ENCODE measurements around the gene IQCK. TPM values are rescaled to one million over a fixed set of nuclear protein-coding genes. Genes with fewer than 3 reads are reported as not detected.

The IQCK gene
- total and polyA plus RNA-seq, 10 donors: 3.6 to 19.9 (median 7.4) TPM

DNA sequence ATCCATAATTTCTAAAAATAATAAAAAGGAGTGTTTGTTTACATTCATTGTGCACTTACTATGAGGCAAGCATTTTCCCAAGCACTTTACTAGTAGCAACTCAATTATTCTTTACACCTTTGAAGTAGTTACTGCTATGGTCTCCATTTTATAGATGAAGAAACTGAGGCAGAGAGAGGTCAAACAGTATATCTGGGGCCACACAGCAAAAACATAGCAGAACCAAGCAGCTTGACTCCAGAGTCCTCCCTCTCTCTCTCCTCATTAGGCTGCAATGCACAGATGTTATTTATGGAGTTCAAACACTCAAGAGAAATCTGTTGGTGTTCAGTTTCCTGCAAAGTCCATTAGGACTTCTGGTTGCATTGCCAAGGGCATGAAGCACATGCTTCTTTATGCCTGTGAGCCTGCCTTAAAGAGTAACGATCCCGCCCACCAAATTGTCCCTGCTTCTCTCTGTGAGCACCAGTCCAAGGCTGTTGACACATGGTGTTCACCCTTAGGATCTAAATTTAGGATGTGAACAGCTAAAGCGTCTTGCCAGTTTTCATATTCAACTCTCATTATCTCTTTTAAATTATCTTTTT lies 122.5 kb downstream of the IQCK start:
- no peak for DNase-seq
- Histone ChIP-seq H3K27me3 (replicated peaks in 1 of 7) (no peaks in the 10 kb centered on the region), H3K4me1 (no peaks in the 10 kb centered on the region), H3K9me3 (no peaks in the 10 kb centered on the region), H3K4me3 (no peak overlapping the region), H3K36me3 (no peaks in the 10 kb centered on the region), H3K27ac (no peak overlapping the region)
- TF ChIP-seq POLR2A (IDR thresholded peaks at IDR 0.05) (no peak), POLR2AphosphoS5 (IDR thresholded peaks at IDR 0.05) (no peak)
- TF ChIP-seq, protein P1, sequence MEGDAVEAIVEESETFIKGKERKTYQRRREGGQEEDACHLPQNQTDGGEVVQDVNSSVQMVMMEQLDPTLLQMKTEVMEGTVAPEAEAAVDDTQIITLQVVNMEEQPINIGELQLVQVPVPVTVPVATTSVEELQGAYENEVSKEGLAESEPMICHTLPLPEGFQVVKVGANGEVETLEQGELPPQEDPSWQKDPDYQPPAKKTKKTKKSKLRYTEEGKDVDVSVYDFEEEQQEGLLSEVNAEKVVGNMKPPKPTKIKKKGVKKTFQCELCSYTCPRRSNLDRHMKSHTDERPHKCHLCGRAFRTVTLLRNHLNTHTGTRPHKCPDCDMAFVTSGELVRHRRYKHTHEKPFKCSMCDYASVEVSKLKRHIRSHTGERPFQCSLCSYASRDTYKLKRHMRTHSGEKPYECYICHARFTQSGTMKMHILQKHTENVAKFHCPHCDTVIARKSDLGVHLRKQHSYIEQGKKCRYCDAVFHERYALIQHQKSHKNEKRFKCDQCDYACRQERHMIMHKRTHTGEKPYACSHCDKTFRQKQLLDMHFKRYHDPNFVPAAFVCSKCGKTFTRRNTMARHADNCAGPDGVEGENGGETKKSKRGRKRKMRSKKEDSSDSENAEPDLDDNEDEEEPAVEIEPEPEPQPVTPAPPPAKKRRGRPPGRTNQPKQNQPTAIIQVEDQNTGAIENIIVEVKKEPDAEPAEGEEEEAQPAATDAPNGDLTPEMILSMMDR (IDR thresholded peaks at IDR 0.05 in 8 of 11, conservative IDR thresholded peaks at IDR 0.05 in 3 of 11): no peak
- 46 to 65% (median 58%) methylated on average over 3 of the region's 3 CpGs for WGBS, 5 donors
- intact Hi-C loops (cut with DNase I; ENCODE audit: low total_unique reads): no loop called here

DNA sequence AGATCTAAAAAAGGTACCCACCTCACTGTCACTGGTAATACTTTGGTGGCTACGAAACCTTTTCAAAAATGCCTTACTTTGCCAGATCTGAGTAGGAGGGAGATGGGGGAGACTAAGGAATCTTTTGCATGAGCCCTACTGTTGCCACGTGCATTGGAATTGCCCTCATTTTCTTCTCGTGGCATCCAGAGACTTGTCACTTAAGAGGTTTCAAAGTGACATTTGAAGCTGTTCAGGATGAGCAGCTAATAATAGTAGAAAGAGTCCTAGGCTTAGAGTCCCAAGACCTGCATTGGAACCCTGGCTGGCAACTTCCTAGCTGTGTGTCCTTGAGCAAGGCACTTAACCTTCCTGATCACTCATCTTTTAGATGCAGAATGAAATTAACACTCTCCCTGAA lies 123.1 kb downstream of the IQCK start:
- no peaks in the 10 kb centered on the region for H3K27me3 ChIP-seq (replicated peaks in 1 of 7)
- H3K4me3 ChIP-seq: no peak overlapping the region
- no peak for DNase-seq
- no peaks in the 10 kb centered on the region for H3K4me1 ChIP-seq
- TF ChIP-seq, protein P1 (IDR thresholded peaks at IDR 0.05 in 8 of 11, conservative IDR thresholded peaks at IDR 0.05 in 3 of 11): no peak
- H3K27ac ChIP-seq: no peak overlapping the region
- WGBS, 5 donors: 64 to 73% (median 70%) methylated on average over 3 of the region's 3 CpGs
- no peaks in the 10 kb centered on the region for H3K36me3 ChIP-seq
- intact Hi-C loops (cut with DNase I; ENCODE audit: low total_unique reads): no loop called here
- no peaks in the 10 kb centered on the region for H3K9me3 ChIP-seq

DNA sequence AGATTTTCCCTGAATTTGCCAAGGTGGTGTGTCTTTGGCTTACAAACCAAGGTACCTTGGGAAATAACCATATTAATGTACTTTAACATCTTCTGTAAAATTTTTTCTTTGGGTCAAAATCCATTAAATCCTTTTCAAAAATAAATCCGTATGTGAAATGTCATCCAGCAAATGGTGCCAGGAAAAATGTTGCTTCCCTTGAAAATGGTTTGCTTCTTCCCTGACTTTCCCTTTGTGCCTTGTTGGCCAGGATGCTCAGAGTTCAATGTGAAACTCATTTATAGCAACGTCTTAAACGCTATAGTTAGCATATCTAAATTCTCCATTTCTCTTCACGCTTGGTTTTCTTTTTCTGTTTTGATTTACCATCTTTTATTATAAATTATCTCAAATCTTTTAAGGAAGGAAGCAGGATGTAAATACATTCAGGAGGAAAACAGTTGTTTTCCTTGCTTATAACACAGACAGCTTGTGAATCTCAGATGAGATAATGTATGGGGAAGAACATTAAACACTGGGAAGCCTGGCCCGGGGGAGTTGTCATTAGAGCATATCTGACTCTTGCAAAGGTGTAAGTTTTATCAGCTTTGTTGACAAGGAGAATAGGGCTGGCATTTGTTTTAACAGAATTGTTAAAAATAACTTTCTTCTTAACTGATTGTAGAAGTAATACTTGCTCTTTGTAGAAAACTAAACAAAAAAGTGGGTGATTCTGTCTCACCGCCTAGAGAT lies 124.5 kb downstream of the IQCK start:
- no peaks in the 10 kb centered on the region for H3K36me3 ChIP-seq
- H3K27ac ChIP-seq: no peak overlapping the region
- H3K4me1 ChIP-seq: no peaks in the 10 kb centered on the region
- TF ChIP-seq, protein P1 (IDR thresholded peaks at IDR 0.05 in 8 of 11, conservative IDR thresholded peaks at IDR 0.05 in 3 of 11): no peak
- TF ChIP-seq POLR2A (IDR thresholded peaks at IDR 0.05): no peak
- TF ChIP-seq POLR2AphosphoS5 (IDR thresholded peaks at IDR 0.05): no peak
- no peaks in the 10 kb centered on the region for H3K9me3 ChIP-seq
- DNase-seq: no peak
- intact Hi-C loops (cut with DNase I; ENCODE audit: low total_unique reads): no loop called here
- 55 to 76% (median 63%) methylated on average over 6 of the region's 6 CpGs for WGBS, 5 donors
- H3K4me3 ChIP-seq: no peak overlapping the region
- H3K27me3 ChIP-seq (replicated peaks in 1 of 7): no peaks in the 10 kb centered on the region

DNA sequence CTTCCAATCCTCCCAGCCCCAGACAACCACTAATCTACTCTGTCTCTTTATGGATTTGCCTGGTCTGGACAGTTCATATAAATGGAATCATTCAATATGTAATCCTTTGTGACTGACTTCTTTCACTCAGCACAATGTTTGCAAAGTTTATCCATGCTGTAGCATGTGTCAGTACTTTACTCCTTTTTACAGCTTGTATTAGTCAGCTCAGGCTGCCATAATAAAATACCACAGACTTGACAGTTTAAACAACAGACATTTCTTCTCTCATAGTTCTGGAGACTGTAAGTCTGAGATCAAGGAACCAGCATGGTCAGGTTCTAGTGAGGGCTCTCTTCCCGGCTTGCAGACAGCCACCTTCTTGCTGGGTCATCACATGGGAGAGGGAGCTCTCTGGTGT lies 125.3 kb downstream of the IQCK start:
- no peak overlapping the region for H3K27ac ChIP-seq
- 73 to 100% (median 94%) methylated on average over 1 of the region's 1 CpG for WGBS, 5 donors
- no peak for TF ChIP-seq POLR2AphosphoS5 (IDR thresholded peaks at IDR 0.05)
- TF ChIP-seq POLR2A (IDR thresholded peaks at IDR 0.05): no peak
- TF ChIP-seq, protein P1 (IDR thresholded peaks at IDR 0.05 in 8 of 11, conservative IDR thresholded peaks at IDR 0.05 in 3 of 11): no peak
- DNase-seq: no peak
- H3K4me1 ChIP-seq: no peaks in the 10 kb centered on the region
- intact Hi-C loops (cut with DNase I; ENCODE audit: low total_unique reads): no loop called here
- no peaks in the 10 kb centered on the region for H3K36me3 ChIP-seq
- no peaks in the 10 kb centered on the region for H3K27me3 ChIP-seq (replicated peaks in 1 of 7)
- H3K4me3 ChIP-seq: no peak overlapping the region
- no peaks in the 10 kb centered on the region for H3K9me3 ChIP-seq
